NCI-H2227 treated with DMSO at 0.1 percent for 48 hours (cell line): ENCODE data around the gene DUS2.
A peak's percentile ranks its signal among the peaks of the same experiment; 100 is the strongest.

ENCODE experiments used
- DNase-seq: peaks from one replicate; lab custom pipeline; 2025; lab: John Stamatoyannopoulos, UW

Gene DUS2

GRCh38 chr16:68077866-68078700 is 55.0 kb downstream of the DUS2 start:
- no peak for DNase-seq

- DNase-seq, result no peak
Measured at GRCh38 chr16:68078701-68079375, 55.8 kb downstream of the DUS2 start.

GRCh38 chr16:68079376-68079625 is 56.2 kb downstream of the DUS2 start:
- no peak for DNase-seq

DNA sequence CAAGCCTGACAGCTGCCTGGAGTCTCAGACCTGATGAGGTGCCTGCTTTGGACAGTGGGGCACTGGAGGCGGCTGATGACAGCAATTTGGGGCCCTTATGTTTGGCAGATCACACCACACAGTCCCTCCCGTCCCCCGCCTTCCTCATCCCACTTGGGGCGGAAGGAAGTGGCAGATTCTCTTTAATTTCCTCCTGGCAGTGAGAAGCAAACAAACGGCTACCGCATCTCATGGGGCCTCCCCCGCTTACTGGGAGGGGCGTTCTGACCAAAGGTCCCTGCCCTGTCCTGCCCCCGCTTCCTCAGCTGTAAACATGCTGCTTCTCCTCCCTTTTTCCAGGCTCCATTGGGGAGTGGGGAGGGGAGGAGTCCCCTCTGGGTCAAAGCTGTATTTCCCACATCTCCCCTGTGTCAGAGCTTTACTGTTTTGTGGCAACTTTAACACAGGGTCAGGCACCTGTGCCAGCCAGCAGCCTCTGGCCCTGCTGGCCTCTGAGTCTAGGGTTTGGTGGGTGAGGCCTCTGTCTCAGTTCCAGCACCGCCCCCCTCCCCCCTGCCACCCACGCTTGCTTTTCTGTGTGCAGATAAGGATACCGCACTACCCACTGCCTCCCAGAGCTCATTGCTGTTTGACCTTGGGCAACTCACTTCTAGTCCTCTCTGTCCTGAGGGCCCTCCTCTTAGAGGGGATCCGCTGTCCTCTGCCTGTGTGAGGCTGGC is 56.7 kb downstream of the DUS2 start:
- DNase-seq, result no peak

DNA sequence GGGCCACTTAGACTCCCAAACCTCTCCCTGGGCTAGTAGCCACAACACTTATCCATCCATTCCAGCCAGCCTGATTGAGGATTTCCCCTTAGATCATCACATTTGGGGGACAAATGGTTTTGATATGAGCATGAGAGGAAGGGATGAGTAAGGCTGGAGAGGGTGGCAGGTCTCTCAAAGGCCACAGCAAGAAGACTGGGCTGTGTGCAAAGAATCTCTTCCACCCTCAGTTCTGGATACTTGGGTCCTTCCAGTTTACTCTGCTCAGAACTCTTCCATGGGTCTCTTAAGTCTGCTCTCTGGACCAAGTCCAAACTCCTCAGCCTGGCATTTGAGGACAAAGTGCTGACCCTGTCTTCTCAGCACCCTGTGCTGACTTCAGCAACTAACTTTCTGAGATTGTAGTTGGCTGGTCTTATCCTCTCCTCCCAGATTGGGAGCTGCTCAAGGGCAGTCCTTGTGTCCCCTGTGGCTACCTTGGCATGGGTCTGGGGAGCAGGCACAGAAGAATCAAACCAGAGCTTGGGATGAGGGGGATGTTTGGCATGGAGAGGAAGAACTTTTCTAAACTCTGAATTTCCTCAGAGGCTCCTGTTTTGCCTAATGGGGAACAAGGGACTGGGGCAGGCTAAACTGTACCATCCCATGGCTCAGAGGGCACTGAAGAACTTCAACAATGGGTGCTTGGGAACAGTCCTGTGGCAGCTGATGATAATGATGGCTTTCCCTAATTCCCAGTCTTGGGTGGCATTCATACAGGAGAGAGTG is 59.0 kb downstream of the DUS2 start:
- DNase-seq, result no peak

GRCh38 chr16:68082629-68083238 is 59.6 kb downstream of the DUS2 start:
- DNase-seq, result no peak

DNA sequence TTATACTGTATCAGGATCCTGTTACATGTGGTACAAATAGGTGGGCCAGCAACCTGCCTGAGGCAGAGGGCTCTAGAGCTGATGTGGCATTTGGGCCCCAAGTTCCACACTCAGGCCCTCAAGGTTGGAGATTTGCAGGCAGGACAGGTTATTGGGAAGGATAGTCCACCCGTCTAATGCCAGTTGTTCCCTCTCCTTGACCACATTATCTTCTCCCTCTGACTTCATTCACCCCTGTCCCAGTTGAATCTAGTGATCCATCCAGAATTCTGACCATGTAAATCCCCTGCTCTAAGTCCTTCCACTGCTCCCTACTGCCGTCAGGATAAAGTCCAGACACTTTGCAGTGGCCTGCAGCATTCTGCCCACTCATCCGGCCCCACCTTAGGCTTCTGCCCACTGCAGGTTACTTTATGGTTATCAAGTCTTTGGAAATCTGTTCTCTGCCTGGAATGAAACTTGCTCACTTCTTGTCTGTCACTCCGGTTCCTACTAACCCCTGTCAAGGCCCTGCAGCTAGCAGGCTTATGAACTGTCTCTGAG is 60.2 kb downstream of the DUS2 start:
- DNase-seq, result no peak

GRCh38 chr16:68083861-68084503 is 60.9 kb downstream of the DUS2 start:
- DNase-seq, result no peak

- DNase-seq, result peak; percentile 86
Measured at GRCh38 chr16:68084504-68085258, 61.6 kb downstream of the DUS2 start.

DNA sequence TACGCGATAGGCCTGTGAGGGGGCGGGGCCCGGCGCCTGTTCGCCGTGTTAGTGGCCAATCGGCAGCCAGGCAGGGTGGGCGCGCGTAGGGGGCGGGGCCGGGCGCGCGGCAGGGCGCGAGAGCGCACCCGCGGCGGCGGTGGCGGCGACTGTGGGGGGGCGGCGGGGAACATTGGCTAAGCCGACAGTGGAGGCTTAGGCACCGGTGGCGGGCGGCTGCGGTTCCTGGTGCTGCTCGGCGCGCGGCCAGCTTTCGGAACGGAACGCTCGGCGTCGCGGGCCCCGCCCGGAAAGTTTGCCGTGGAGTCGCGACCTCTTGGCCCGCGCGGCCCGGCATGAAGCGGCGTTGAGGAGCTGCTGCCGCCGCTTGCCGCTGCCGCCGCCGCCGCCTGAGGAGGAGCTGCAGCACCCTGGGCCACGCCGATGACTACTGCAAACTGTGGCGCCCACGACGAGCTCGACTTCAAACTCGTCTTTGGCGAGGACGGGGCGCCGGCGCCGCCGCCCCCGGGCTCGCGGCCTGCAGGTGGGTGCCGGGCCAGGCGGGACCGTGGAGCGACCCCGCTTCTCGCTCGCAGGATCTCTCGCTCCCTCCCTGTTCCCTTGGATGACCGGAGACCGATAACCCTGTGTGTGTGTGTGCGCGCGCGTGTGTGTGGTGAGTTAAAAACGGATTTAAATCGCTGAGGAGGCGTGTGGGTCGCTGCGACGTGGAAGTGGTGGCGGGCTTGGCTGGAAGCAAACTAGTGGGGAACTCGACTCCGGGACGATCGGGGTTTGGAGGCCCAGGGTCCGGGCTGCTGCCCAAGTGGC is 62.4 kb downstream of the DUS2 start, which contains the start of gene NFATC3:
TSS of gene NFATC3 (plus strand) at position 112 of the 813 bp plus-strand sequence. CDS start at position 424, 312 bp downstream.
- peak; percentile 52 for DNase-seq

- no peak for DNase-seq
Measured at GRCh38 chr16:68086336-68086841, 63.3 kb downstream of the DUS2 start.

- no peak for DNase-seq
Measured at GRCh38 chr16:68086860-68087268, 63.8 kb downstream of the DUS2 start.

DNA sequence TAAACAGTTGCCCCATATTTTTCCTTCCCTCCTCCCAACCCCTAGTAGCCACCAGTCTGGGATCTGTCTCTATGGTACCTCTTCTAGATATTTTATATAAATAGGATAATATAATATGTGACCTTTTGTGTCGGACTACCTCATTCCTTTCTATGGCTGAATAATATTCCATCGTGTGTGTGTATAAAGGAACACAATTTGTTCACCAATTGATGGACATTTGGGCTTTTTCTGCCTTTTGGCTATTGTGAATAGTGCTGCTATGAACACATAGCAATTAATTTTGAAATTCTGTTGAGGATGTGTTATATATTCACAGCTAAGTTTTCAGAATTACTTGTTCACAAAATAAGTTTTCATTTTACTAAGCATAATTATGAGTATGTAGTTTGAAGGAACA is 64.6 kb downstream of the DUS2 start:
- DNase-seq, result no peak

DNA sequence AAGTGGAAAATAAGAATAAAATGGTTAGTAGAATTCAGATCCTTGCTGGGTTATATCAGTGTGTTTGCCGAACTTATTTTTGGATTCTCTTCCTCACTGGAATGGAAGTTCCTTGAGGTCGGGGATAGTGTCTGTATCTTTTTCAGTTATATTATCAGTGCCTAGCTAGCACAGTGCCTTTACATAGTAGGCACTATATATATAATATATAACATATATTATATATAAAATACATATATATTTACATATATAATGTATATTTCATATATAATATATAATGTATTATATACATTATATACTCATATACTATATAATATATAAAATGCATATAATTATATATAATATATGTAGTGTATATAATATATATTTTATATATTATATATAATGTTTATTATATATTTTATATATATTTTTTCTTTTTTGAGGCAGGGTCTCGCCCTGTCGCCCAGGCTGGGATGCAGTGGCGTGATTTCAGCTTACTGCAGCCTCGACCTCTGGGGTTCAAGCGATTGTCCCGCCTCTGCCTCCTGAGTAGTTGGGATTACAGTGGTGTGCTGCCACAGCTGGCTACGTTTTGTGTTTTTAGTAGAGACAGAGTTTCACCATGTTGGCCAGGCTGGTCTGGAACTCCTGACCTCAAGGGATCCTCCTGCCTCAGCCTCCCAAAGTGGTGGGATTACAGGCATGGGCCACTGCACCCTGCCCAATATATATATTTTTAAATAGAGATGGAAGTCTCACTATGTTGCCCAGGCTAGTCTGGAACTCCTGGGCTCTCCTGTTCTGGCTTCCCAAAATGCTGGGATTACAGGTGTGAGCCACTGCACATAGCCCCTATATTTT is 65.3 kb downstream of the DUS2 start:
- DNase-seq, result no peak

DNA sequence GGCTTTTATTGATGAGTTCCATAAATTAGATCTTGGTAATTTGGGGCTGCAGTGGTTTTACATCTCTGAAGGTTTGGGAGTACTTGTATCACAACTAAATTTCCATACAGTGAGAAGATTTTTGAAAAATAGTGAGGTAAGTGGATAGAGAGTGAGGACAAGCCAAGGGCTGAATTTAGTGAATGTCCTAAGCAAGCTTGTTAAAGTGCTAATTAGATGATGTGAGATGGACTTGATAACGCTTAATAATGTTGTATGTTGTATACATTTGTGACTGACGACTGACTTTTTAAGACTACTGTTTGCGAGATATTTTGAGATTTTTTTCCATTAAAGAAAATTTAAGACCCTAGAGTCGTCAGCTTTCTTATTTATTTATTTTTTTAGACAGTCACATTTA is 66.0 kb downstream of the DUS2 start:
- DNase-seq, result no peak

DNA sequence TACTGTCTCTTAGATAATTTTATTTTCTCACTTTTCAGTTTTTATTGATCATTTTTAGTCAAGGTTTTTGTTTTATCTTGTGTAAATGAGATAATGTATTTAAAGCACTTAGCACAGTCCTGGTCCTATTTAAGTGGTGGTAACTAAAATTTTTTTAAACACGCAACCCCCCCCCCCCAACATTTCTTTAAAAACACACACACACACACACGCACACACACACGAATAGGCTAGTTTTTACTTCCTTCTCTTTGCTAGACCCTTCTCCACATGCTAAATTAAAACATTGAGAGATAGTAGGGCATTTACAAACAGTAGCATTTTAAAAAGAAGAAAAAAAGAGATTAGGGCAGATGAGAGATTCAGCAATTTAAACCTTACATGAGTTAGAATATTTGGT is 67.0 kb downstream of the DUS2 start:
- no peak for DNase-seq

DNA sequence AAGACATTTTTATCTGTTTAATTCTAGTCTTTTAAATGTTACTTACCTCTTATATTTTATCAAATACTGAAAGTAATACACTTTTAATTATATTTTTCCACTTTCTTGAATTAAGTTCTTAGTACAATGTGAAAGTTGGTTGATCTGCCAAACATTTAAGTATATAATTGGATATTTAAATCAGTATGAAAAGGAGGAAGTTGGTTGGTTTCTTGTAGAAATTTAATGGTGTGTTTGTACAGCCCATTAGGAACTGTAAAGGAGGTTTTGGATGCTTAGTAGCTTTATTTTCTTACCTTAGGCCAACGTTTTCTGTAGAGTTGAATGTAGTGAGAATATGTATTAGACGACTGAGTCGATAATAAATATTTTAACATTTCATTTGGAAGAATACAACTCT is 67.4 kb downstream of the DUS2 start:
- DNase-seq, result no peak
